CD8-positive, alpha-beta memory T cell (primary cell): Measurements from ENCODE around the gene KLHL5. TPM values are rescaled to one million over a fixed set of nuclear protein-coding genes. Genes with fewer than 3 reads are reported as not detected.

Experiments
- CTCF ChIA-PET: fragments of 350-600 bp; sonication (Branson Sonifier 250); formaldehyde crosslinking; loops from one replicate; lab custom pipeline; 2021; ENCODE audit warnings: antibody characterized with exemption; lab: Charles Lee
- POLR2A ChIA-PET: fragments of 350-600 bp; sonication (Branson Sonifier 250); formaldehyde crosslinking; loops from one replicate; lab custom pipeline; 2021; ENCODE audit warnings: antibody characterized with exemption; lab: Charles Lee
- DNase-seq, 5 donors: peaks; one replicate each; pipeline versions ENCODE4 v3.0.0 to v3.0.0-alpha.2; 2020 to 2022; ENCODE audit warnings: mixed read lengths in 1 of 5
- H3K27ac ChIP-seq: one replicate; pipeline ENCODE4 v1.7.0; 2013; ENCODE audit warnings: low read depth, mild to moderate bottlenecking, low read length, moderate library complexity
- H3K27me3 ChIP-seq: 2 replicates; pipeline ENCODE4 v1.7.0; 2013; ENCODE audit warnings: low read length, mild to moderate bottlenecking; ENCODE audit not compliant: insufficient read depth, poor library complexity, severe bottlenecking
- H3K36me3 ChIP-seq: 2 replicates; pipeline ENCODE4 v1.7.0; 2013; ENCODE audit warnings: mild to moderate bottlenecking, low read length, moderate library complexity; ENCODE audit not compliant: insufficient read depth
- H3K4me1 ChIP-seq: 2 replicates; pipeline ENCODE4 v1.7.0; 2013; ENCODE audit warnings: mild to moderate bottlenecking, low read length, moderate library complexity; ENCODE audit not compliant: insufficient read depth
- H3K4me3 ChIP-seq: 2 replicates; pipeline ENCODE4 v1.7.0; 2013; ENCODE audit warnings: mild to moderate bottlenecking, low read length
- H3K9me3 ChIP-seq: 2 replicates; pipeline ENCODE4 v1.7.0; 2013; ENCODE audit warnings: mild to moderate bottlenecking, low read length
- H3K27ac Mint-ChIP-seq, 8 donors: one replicate each; pipeline ENCODE4 v1.8.0; 2020 to 2021; ENCODE audit warnings: mixed read lengths in 8 of 8, mild to moderate bottlenecking in 6 of 8, inconsistent platforms in 3 of 8, moderate library complexity in 3 of 8
- H3K27me3 Mint-ChIP-seq, 2 donors: one replicate each; pipeline ENCODE4 v1.8.0; 2020 to 2021; ENCODE audit warnings: mixed read lengths in 2 of 2, mild to moderate bottlenecking in 1 of 2, moderate library complexity in 1 of 2
- H3K36me3 Mint-ChIP-seq, 3 donors: one replicate each; pipeline ENCODE4 v1.8.0; 2020 to 2021; ENCODE audit warnings: mixed read lengths in 3 of 3, inconsistent platforms in 1 of 3, mild to moderate bottlenecking in 1 of 3
- H3K4me1 Mint-ChIP-seq, 3 donors: one replicate each; pipeline ENCODE4 v1.8.0; 2020 to 2021; ENCODE audit warnings: mixed read lengths in 3 of 3, inconsistent platforms in 1 of 3, mild to moderate bottlenecking in 1 of 3
- H3K4me3 Mint-ChIP-seq, 7 donors: one replicate each; pipeline ENCODE4 v1.8.0; 2020 to 2021; ENCODE audit warnings: mixed read lengths in 7 of 7, mild to moderate bottlenecking in 6 of 7, moderate library complexity in 4 of 7, inconsistent platforms in 2 of 7
- H3K9me3 Mint-ChIP-seq, 5 donors: one replicate each; pipeline ENCODE4 v1.8.0; 2020 to 2022; ENCODE audit warnings: mixed read lengths in 5 of 5, mild to moderate bottlenecking in 3 of 5, moderate library complexity in 2 of 5, inconsistent platforms in 1 of 5
- polyA plus RNA-seq: library from polyadenylated mRNA; unstranded; fragments of 300-500 nt; fragmentation: Illumina TruSeq; gene quantifications from one replicate; pipeline ENCODE4 v1.2.3, GENCODE V29; 2021
- total RNA-seq, 2 experiments: library from RNA; stranded (reverse); gene quantifications; one replicate each; pipeline ENCODE4 v1.2.3, GENCODE V29; 2021

The KLHL5 gene
- total and polyA plus RNA-seq, 3 experiments from 2014 or later: 8.3 to 13.0 (median 11.7) TPM

DNA sequence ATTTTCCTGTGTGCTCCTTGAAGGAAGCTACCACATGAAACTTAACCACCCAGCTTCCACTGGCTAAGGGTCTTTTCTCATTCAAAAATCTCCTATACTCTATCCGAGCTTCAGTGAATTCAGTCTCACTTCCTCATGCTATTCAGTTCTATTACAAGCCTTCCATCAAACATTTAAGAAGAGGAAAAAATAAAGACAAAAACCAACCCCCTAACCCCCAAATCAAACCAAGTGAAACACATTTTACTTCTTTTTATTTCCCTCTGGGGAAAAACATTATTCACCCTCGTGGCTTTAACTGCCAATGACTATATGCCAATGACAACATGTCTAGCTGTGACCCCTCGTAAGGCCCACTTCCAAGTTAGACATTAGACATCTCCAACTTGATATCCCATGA is 104.1 kb downstream of the KLHL5 start:
- H3K36me3 Mint-ChIP-seq: no peaks in the 10 kb centered on the region
- no peak overlapping the region for H3K27ac Mint-ChIP-seq
- no peaks in the 10 kb centered on the region for H3K36me3 ChIP-seq
- ChIA-PET POLR2A (no interaction called here), CTCF (no interaction called here)
- H3K27me3 Mint-ChIP-seq: peaks cover 3 to 11% of the 10 kb centered on the region in 2 donors
- no peaks in the 10 kb centered on the region for H3K9me3 ChIP-seq
- H3K27ac ChIP-seq: no peak overlapping the region
- no peak overlapping the region for H3K4me3 Mint-ChIP-seq
- H3K4me1 Mint-ChIP-seq: peaks cover 0 to 6% (median 0%) of the 10 kb centered on the region in 3 donors
- H3K27me3 ChIP-seq: no peaks in the 10 kb centered on the region
- no peak overlapping the region for H3K4me3 ChIP-seq
- no peak for DNase-seq
- H3K9me3 Mint-ChIP-seq: peaks cover 0 to 6% (median 0%) of the 10 kb centered on the region in 5 donors
- no peaks in the 10 kb centered on the region for H3K4me1 ChIP-seq

- CTCF ChIA-PET: no interaction called here
- peaks cover 3 to 11% of the 10 kb centered on the region in 2 donors for H3K27me3 Mint-ChIP-seq
- no peak overlapping the region for H3K4me3 Mint-ChIP-seq
Observed at GRCh38 chr4:39166669-39167068, 104.6 kb downstream of the KLHL5 start.

GRCh38 chr4:39169426-39169825 is 107.4 kb downstream of the KLHL5 start:
- ChIA-PET CTCF (no interaction called here), POLR2A (no interaction called here)
- Mint-ChIP-seq H3K4me1 (peaks cover 0 to 6% (median 0%) of the 10 kb centered on the region in 3 donors), H3K36me3 (no peaks in the 10 kb centered on the region), H3K27me3 (peaks cover 3% of the 10 kb centered on the region in 2 donors), H3K9me3 (peaks cover 0 to 6% (median 0%) of the 10 kb centered on the region in 5 donors), H3K4me3 (no peak overlapping the region), H3K27ac (no peak overlapping the region)
- Histone ChIP-seq H3K9me3 (no peaks in the 10 kb centered on the region), H3K27ac (no peak overlapping the region), H3K27me3 (no peaks in the 10 kb centered on the region), H3K4me3 (no peak overlapping the region), H3K36me3 (no peaks in the 10 kb centered on the region), H3K4me1 (no peaks in the 10 kb centered on the region)
- DNase-seq: no peak

More at GRCh38 chr4:39166669-39167068, 104.6 kb downstream of the KLHL5 start:
- no peaks in the 10 kb centered on the region for H3K4me1 ChIP-seq
- H3K4me1 Mint-ChIP-seq: peaks cover 0 to 6% (median 0%) of the 10 kb centered on the region in 3 donors
- no peaks in the 10 kb centered on the region for H3K9me3 ChIP-seq
- H3K27ac Mint-ChIP-seq: no peak overlapping the region
- H3K36me3 Mint-ChIP-seq: no peaks in the 10 kb centered on the region
- DNase-seq: no peak
- no peak overlapping the region for H3K27ac ChIP-seq
- no peaks in the 10 kb centered on the region for H3K36me3 ChIP-seq
- no peak overlapping the region for H3K4me3 ChIP-seq
- peaks cover 0 to 6% (median 0%) of the 10 kb centered on the region in 5 donors for H3K9me3 Mint-ChIP-seq
- POLR2A ChIA-PET: no interaction called here
- no peaks in the 10 kb centered on the region for H3K27me3 ChIP-seq

- DNase-seq: no peak
- Histone ChIP-seq H3K4me1 (no peaks in the 10 kb centered on the region), H3K9me3 (no peaks in the 10 kb centered on the region), H3K36me3 (no peaks in the 10 kb centered on the region), H3K27me3 (no peaks in the 10 kb centered on the region), H3K4me3 (no peak overlapping the region), H3K27ac (no peak overlapping the region)
- peaks cover 0 to 6% (median 0%) of the 10 kb centered on the region in 5 donors for H3K9me3 Mint-ChIP-seq
- peaks cover 0 to 6% (median 0%) of the 10 kb centered on the region in 3 donors for H3K4me1 Mint-ChIP-seq
- no peaks in the 10 kb centered on the region for H3K36me3 Mint-ChIP-seq
- H3K27ac Mint-ChIP-seq: no peak overlapping the region
- ChIA-PET CTCF (no interaction called here), POLR2A (no interaction called here)
- no peak overlapping the region for H3K4me3 Mint-ChIP-seq
- peaks cover 4 to 10% of the 10 kb centered on the region in 2 donors for H3K27me3 Mint-ChIP-seq
Observed at GRCh38 chr4:39170301-39170700, 108.3 kb downstream of the KLHL5 start.

Other genes with a start within 250 kb of the KLHL5 start
- 1 to 10 TPM; 1.2 TPM for gene TLR6, start 205.4 kb upstream of the KLHL5 start, total RNA-seq
- 1.3 TPM for gene TLR6, start 205.4 kb upstream of the KLHL5 start, polyA plus RNA-seq
- gene FAM114A1, start 194.4 kb upstream of the KLHL5 start, total RNA-seq: under 1 TPM in 1 of 2 experiments, not detected in 1; 0.31 TPM
- gene FAM114A1, start 194.4 kb upstream of the KLHL5 start, polyA plus RNA-seq: not detected
- gene TMEM156, start 29.8 kb upstream of the KLHL5 start, total RNA-seq: 1 to 10 TPM; 6.7 to 7.3 TPM
- 24.3 TPM for gene TMEM156, start 29.8 kb upstream of the KLHL5 start, polyA plus RNA-seq
- gene WDR19, start 120.3 kb downstream of the KLHL5 start, total RNA-seq: 10 to 100 TPM; 15.7 to 16.5 TPM
- gene WDR19, start 120.3 kb downstream of the KLHL5 start, polyA plus RNA-seq: 3.4 TPM